Glutamatergic neuron (in vitro differentiated cells): ENCODE data around the gene TRIM46. TPM values are rescaled to one million over a fixed set of nuclear protein-coding genes. Genes with fewer than 3 reads are reported as not detected.
"Not testable (repeated sequence)": the region's sequence is repeated elsewhere in the genome, so short reads cannot be mapped to it uniquely, and the experiment has no call there.

ENCODE experiments used
- DNase-seq: peaks from one replicate; pipeline ENCODE4 v3.0.0; 2022
- H3K27ac Mint-ChIP-seq: one replicate; pipeline ENCODE4 v1.8.0; 2020; ENCODE audit warnings: mild to moderate bottlenecking, mixed read lengths, inconsistent platforms; ENCODE audit not compliant: unreplicated experiment
- H3K27me3 Mint-ChIP-seq: one replicate; pipeline ENCODE4 v1.8.0; 2020; ENCODE audit warnings: mild to moderate bottlenecking, moderate library complexity, mixed read lengths, inconsistent platforms; ENCODE audit not compliant: unreplicated experiment
- H3K36me3 Mint-ChIP-seq: one replicate; pipeline ENCODE4 v1.8.0; 2020; ENCODE audit warnings: mild to moderate bottlenecking, mixed read lengths, inconsistent platforms; ENCODE audit not compliant: unreplicated experiment
- H3K4me1 Mint-ChIP-seq: one replicate; pipeline ENCODE4 v1.8.0; 2020; ENCODE audit warnings: mild to moderate bottlenecking, low read depth, mixed read lengths, inconsistent platforms; ENCODE audit not compliant: unreplicated experiment
- H3K4me3 Mint-ChIP-seq: one replicate; pipeline ENCODE4 v1.8.0; 2020; ENCODE audit warnings: mild to moderate bottlenecking, mixed read lengths, inconsistent platforms; ENCODE audit not compliant: unreplicated experiment
- H3K9me3 Mint-ChIP-seq: one replicate; pipeline ENCODE4 v1.8.0; 2020; ENCODE audit warnings: mild to moderate bottlenecking, moderate library complexity, mixed read lengths, inconsistent platforms; ENCODE audit not compliant: unreplicated experiment
- CTCF ChIP-seq: fragments of 200-600 bp; sonication (generic); IDR thresholded peaks from one replicate; pipeline ENCODE4 v1.5.0; 2021; ENCODE audit not compliant: partially characterized antibody, unreplicated experiment
- total RNA-seq: library from RNA; stranded (reverse); fragmentation: NEBNext Ultra II Directional; extraction: Animal tissue kit (Norgen Biotek cat#: 25700); gene quantifications from one replicate; pipeline ENCODE4 v1.2.1, GENCODE V29; 2021; ENCODE audit not compliant: unreplicated experiment

TRIM46 gene
- total RNA-seq, 1 donor from 2014 or later, result 30.4 TPM

- no peaks in the 10 kb centered on the region for H3K4me1 Mint-ChIP-seq
- H3K9me3 Mint-ChIP-seq, result peaks cover 2% of the 10 kb centered on the region
- TF ChIP-seq CTCF, result no peak
- H3K27me3 Mint-ChIP-seq, result peaks cover 10% of the 10 kb centered on the region
- H3K4me3 Mint-ChIP-seq, result peak within 1 kb of the TSS; percentile 95
- peak within 1 kb of the TSS; percentile 64 for H3K27ac Mint-ChIP-seq
- H3K36me3 Mint-ChIP-seq, result no peaks in the 10 kb centered on the region
- peak; percentile 94 for DNase-seq
Measured at GRCh38 chr1:155139895-155140629, 33.6 kb upstream of the TRIM46 start, which contains the start of gene DPM3. TSS of gene DPM3 (minus strand) at chr1:155140531. CDS start at chr1:155140240, 291 bp downstream.

GRCh38 chr1:155140630-155140953 lies 33.1 kb upstream of the TRIM46 start:
- Mint-ChIP-seq H3K9me3 (peaks cover 1% of the 10 kb centered on the region), H3K4me1 (no peaks in the 10 kb centered on the region), H3K4me3 (peak overlapping the region; percentile 95), H3K27me3 (peaks cover 6% of the 10 kb centered on the region), H3K27ac (no peak overlapping the region), H3K36me3 (no peaks in the 10 kb centered on the region)
- no peak for TF ChIP-seq CTCF
- DNase-seq, result no peak

GRCh38 chr1:155141749-155142148 lies 31.9 kb upstream of the TRIM46 start:
- TF ChIP-seq CTCF, result no peak
- Mint-ChIP-seq H3K27ac (no peak overlapping the region), H3K36me3 (no peaks in the 10 kb centered on the region), H3K9me3 (peaks cover 1% of the 10 kb centered on the region), H3K4me1 (no peaks in the 10 kb centered on the region), H3K27me3 (peaks cover 3% of the 10 kb centered on the region), H3K4me3 (no peak overlapping the region)
- no peak for DNase-seq

GRCh38 chr1:155145491-155145890 lies 28.2 kb upstream of the TRIM46 start:
- no peak for DNase-seq
- H3K4me3 Mint-ChIP-seq, result no peak overlapping the region

GRCh38 chr1:155155996-155156643 lies 17.5 kb upstream of the TRIM46 start:
- not testable (repeated sequence) for H3K9me3 Mint-ChIP-seq, H3K27me3 Mint-ChIP-seq, H3K4me1 Mint-ChIP-seq, H3K4me3 Mint-ChIP-seq, H3K27ac Mint-ChIP-seq, H3K36me3 Mint-ChIP-seq, DNase-seq

More at GRCh38 chr1:155145491-155145890, 28.2 kb upstream of the TRIM46 start:
- Mint-ChIP-seq H3K27me3 (peaks cover 7% of the 10 kb centered on the region), H3K27ac (no peak overlapping the region), H3K36me3 (no peaks in the 10 kb centered on the region), H3K4me1 (no peaks in the 10 kb centered on the region), H3K9me3 (peaks cover 3% of the 10 kb centered on the region)
- no peak for TF ChIP-seq CTCF
